ENCODE measurements around the gene IFI6. TPM values are rescaled to one million over a fixed set of nuclear protein-coding genes. Genes with fewer than 3 reads are reported as not detected.
A peak's percentile ranks its signal among the peaks of the same experiment; 100 is the strongest.

IFI6 gene
- total and polyA plus RNA-seq, 2 of the 13 experiments (the other 11 are each of a cell fraction or from before 2014, with no cell fraction given) = 12.9 to 13.2 TPM

DNA sequence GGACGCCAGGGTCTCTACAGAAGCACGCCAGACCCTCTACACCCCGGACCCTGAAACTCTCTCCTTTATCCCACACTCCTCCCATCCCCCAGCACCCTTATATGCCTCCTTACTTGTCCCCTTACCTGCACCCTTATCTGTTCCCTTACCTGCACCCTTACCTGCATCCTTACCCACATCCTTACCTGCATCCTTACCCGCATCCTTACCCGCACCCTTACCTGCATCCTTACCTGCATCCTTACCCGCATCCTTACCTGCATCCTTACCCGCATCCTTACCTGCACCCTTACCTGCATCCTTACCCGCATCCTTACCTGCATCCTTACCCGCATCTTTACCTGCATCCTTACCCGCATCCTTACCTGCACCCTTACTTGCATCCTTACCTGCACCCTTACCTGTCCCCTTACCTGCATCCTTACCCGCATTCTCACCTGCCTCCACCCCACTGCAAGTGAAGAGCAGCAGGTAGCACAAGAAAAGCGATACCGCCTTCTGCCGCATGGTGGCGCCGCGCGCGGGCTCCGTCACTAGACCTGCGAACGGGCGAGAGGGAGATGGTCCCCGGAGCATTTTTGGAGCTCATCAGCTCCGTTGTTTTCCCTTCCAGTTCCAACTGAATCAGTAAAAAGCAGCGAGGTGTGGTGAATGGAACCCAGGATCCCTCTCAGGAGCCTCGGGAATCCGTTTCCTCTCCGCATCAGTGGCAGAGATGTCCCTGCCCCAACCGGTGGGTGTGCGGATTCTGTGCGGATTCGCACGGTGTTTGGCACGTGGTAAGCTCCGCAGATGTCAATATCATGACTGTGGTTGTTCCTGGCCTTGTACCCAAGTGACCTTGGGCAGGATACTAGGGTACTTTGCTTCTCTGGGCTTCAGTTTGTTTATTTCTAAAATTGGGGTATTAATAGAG is 2.9 kb downstream of the IFI6 start (continued):
- TF ChIP-seq ZNF646 (CRISPR knock-in tag; IDR thresholded peaks at IDR 0.05) (no peak), ZNF841 (CRISPR knock-in tag; IDR thresholded peaks at IDR 0.05; ENCODE audit: borderline replicate concordance) (no peak), ZNF224 (CRISPR knock-in tag; IDR thresholded peaks at IDR 0.05) (no peak), ZMYM3 (CRISPR knock-in tag; IDR thresholded peaks at IDR 0.05) (no peak), REST (IDR thresholded peaks at IDR 0.05; ENCODE audit: borderline replicate concordance in 1 of 2, low read depth in 1 of 2, low read length in 2 of 2) (no peak), ZNF619 (CRISPR knock-in tag; IDR thresholded peaks at IDR 0.05) (no peak), ZNF432 (CRISPR knock-in tag; IDR thresholded peaks at IDR 0.05; ENCODE audit: borderline replicate concordance) (no peak), LCORL (IDR thresholded peaks at IDR 0.05) (no peak), LCORL (CRISPR knock-in tag; IDR thresholded peaks at IDR 0.05) (0 out of 2 replicates have a peak, but pooled peaks have one; percentile 34), SAP130 (CRISPR knock-in tag; IDR thresholded peaks at IDR 0.05; ENCODE audit: low read depth) (peak; percentile 52; the same call in 1 of the 2 replicates), BCLAF1 (IDR thresholded peaks at IDR 0.05) (no peak), SNRNP70 (IDR thresholded peaks at IDR 0.05; ENCODE audit: low read depth, low read length) (no peak)
- TF ChIP-seq, protein P1, sequence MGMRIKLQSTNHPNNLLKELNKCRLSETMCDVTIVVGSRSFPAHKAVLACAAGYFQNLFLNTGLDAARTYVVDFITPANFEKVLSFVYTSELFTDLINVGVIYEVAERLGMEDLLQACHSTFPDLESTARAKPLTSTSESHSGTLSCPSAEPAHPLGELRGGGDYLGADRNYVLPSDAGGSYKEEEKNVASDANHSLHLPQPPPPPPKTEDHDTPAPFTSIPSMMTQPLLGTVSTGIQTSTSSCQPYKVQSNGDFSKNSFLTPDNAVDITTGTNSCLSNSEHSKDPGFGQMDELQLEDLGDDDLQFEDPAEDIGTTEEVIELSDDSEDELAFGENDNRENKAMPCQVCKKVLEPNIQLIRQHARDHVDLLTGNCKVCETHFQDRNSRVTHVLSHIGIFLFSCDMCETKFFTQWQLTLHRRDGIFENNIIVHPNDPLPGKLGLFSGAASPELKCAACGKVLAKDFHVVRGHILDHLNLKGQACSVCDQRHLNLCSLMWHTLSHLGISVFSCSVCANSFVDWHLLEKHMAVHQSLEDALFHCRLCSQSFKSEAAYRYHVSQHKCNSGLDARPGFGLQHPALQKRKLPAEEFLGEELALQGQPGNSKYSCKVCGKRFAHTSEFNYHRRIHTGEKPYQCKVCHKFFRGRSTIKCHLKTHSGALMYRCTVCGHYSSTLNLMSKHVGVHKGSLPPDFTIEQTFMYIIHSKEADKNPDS (CRISPR knock-in tag; IDR thresholded peaks at IDR 0.05) = no peak
